ENCODE measurements around the gene TEP1.
"Not testable (repeated sequence)": the region's sequence is repeated elsewhere in the genome, so short reads cannot be mapped to it uniquely, and the experiment has no call there.

Gene TEP1

DNA sequence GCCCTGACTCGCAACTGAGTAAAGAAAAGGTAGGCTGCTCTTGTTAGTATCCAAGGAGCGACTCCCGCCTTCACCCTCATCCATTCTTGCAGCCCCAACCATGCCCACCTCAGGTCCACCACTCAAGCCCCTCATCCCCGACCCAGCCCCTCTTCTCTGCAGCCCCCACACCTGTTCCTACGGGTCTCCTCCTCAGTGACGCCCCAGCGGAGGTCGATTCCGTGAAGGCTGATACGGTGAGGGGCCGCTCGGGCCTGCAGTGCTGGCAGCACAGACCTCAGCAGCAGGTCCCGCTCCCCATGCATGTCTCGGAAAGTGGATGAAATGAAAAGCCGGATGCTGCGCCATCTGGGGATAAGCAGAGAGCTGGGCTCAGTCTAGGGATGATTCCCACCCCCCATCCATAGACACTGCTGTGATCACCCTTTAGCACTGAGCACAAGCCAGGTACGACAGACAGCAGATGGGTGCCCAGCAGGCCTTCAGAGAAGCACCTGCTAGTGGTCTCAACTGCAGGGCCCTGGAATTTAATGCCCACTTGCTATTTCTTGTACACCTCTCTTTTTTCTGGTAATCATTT is 26.9 kb downstream of the TEP1 start:
- DNase-seq, result no peak

DNA sequence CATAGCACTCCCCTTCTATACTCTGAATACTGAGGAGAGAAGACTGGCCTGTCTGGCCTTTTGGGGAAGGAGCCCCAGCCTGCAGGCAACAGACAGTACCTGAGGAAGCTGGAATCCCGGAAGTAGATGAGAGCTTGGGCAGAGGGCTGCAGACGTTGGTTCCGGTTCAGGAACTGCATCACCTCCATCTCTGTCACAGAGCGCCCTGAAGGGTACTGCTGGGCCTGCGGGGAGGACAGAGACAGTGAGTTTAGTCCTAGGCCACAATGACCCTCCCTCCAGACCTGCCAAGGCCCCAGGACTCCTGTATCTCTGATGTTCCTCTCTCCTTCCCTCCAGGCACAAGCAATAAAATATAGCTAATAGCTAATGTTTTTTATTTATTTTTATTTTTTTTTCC is 28.4 kb downstream of the TEP1 start:
- no peak for DNase-seq

DNA sequence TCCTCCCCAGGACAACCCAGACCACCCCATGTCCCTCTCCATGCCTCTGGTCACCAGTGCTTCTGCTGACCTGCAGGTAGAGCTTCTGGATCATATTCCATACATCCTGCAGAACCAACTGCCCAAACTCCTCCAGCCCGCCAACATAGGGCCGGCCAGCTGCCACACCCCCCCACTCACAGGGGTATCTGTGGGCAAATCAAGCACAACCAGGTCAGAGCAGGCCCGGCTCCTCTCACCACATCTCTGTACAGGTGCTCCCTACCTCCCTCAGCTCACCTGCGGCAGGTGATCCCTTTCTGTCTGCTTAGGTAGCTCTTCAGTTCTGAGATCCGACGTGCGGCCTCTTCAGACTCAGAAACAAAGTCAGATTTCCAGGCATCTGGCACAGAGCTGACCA is 29.0 kb downstream of the TEP1 start:
- no peak for DNase-seq

DNA sequence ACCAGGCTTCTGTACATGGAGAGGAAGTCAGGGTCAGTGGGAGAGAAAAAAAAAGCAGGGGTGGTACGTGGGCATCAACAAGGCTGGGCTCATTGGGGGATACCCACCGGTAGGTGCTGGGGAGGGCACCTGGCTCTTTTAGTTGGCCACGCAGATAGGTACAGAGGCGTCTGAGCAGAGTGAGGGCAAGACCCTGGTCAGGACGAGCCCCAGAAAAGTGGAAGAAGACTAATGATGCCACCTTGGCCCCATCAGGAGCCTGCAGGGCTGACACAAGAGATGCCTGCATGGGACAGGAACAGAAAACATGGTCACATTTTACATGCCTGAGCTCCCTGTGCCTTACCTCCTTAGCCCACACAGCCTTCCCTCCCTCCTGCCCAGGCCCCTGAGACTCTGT is 29.7 kb downstream of the TEP1 start:
- no peak for DNase-seq

DNA sequence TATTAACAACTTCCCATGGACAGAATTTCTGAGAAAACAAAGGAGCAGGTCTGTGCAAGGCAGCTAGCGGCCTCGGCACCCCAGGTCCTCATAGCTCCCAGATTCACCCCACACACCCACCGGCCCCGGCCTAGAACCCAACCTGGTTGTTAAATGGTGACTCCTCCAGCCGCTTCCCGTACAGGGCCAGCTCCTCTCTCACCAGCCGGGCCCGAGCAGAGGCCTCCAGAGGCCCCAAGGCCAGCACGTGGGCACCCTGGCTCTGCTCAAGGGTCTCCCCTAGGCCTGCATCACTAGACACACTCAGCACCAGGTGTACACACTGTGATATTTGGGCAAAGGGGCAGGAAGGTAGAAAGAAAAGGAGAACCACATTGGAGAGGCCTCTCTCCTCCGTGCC is 30.3 kb downstream of the TEP1 start:
- DNase-seq, result no peak

DNA sequence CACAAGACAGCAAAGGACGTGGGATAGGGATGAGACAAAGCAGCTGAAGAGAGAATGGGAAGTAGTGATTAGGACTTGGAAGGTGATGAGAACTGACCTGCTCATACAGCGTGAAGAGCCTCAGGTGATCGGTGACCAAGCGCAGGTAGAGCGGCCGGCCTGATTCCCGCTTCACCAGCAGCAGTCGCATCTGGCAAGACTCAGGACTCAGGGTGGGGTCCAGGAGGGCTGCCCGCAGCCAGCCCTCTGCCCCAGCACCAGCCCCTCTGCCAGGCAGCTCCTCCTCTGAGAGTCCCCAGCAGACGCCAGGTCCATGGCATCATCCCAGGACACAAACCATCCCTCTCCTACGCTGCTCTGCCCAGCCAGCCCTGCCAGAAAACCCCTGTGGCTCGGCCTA is 30.8 kb downstream of the TEP1 start:
- DNase-seq, result no peak

DNA sequence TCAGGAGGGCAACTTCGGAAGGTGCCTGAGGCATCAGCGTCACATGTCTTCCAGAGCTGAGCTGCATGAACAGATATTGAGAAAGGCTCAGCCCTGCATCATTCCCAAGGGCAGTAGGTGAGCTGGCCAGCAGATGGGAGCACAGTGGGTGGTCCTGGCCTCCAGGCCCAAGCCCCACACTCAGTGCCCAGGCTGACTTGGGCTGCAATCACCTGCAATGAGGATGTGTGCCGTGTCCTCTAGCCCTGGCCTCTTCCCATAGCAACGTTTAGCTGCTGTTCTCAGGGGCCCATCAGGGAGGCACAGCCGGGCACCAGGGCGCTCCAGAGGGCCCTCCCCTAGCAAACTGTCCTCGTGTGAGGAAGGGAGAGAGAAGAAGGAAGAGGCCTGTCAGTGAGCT is 32.0 kb downstream of the TEP1 start:
- DNase-seq, result no peak

DNA sequence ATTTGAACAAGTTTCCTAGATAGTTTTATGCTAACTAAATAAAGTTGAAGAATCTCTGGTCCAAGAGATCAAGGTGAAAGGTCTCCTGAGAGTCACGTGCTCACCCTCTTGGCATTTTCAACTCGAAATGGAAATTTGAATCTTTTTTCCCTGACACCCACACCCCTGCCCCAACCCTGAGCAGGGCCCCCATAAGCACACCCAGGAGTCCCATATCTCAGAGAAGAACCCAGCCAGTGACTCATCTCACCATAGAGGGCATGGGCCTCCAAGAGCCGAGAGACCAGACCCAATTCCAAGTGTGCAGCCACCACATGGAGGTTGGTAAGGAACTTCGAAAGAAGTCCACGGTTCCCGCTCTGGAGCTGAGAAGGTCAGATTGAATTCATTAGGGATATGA is 32.6 kb downstream of the TEP1 start:
- DNase-seq, result no peak

DNA sequence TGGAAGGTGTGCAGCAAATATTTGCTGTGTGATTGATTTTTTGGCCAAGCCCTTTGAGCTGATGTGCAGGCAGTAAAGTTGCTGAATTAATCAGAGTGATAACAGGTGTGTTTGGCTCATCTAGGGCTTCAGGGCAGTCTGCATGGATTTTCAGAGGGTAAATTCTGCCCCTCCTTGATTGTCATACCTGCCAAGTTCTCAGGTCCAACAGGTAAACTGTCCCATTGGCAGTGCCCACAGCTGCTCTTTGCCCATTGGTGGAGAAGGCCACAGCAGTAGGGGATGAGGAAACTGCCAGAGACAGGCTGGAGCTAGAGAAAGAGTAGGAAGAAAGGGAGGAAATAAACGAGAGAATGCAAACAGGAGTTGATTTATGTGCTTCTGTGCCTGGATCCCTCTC is 33.6 kb downstream of the TEP1 start:
- no peak for DNase-seq

DNA sequence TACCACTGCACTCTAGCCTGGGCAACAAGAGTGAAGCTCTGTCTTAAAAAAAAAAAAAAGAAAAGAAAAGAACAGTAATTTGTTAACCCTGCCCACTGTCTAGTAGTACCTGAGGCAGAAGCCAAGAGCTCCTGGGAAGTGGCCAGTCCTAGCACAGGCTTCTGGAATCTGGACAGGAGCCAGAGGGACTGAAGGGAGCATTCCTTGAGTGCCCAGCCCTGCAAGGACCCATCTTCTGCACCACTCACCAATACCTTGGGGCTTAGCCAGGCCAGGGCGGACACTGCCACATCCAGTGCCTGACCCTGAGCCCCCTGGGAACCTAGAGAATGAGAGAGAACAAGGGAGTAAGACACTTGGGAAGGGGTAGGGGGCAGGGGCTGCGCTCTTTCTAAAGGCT is 36.1 kb downstream of the TEP1 start:
- no peak for DNase-seq

DNA sequence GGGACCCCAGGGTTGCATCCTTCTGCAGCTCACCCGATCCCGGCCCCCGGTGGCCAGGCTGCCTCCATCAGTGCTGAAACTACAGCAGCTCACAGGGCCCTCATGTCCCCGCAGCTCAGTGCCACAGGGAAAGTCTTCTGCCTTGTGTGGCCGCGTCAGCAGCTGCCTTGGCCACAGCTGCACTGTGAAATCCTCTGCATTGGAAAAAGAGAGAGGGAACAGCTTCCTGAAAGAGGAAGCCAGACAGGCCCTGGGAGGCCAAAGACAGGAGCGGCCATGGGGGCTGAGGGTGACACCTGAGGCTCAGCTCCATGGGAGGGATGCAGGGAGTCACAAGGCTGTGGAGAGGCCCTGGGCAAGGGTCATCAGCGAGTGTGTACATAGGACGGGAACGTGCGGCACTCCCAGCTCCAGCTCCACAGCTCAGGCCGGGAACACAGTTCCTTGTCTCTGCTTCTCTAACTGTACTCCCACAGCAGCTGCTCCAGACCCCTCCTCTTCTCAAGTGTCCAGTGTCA is 37.2 kb downstream of the TEP1 start:
- DNase-seq, result no peak

DNA sequence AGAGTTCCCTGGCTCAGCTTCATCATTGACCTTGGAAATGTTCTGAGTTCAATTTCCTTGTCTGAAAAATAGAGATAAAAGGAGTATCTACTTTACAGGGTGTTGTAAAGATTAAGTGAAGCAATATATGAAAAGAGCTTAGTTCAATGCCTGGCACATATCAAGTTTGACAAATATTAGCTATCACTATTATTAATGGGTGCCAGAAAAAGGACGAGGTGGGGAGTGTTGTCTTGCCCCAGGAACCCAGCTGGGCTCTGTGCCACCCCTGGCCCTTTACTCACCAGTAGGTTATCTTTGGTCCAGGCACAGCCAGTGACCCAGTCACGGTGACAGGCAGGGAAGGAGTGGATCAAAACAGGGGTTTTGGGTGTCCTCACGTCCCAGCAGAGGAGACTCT is 37.8 kb downstream of the TEP1 start:
- no peak for DNase-seq

DNA sequence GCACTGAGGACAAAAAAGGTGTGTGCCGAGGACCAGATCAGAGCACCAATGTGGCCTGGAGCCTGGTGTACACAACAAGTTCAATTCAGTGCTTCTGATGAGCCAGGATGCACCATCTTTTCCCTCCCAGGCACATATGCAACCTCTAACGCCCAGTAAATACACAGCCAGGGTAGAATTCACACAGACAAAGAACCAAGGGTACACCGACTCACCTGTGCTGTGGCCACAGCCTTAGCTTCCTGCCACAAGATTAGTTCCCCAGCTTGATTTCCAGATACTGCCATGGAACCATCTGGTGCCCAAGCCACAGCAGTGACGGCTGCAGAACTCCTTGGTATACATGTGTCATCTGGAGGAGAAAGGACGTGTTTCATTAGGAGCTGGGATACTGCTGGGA is 40.5 kb downstream of the TEP1 start:
- no peak for DNase-seq

DNA sequence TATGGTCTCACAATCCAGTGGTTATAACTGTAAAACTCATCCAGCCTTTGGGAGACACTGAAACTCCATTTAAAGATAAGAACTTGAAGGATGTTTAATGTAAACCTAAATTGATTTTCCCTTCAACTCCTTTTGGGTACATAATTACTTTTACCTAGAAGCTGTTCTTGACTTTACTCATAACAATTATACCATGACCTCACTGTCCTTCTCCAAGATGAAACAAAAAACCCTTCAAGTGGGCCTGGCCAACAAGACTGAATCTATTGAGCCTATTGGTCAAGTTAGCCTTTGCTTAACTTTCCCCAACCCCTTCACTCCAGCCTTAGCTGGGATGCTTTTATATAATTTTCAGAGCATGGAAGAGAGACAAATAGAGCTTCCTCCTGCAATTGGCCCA is 47.4 kb downstream of the TEP1 start:
- no peak for DNase-seq

DNA sequence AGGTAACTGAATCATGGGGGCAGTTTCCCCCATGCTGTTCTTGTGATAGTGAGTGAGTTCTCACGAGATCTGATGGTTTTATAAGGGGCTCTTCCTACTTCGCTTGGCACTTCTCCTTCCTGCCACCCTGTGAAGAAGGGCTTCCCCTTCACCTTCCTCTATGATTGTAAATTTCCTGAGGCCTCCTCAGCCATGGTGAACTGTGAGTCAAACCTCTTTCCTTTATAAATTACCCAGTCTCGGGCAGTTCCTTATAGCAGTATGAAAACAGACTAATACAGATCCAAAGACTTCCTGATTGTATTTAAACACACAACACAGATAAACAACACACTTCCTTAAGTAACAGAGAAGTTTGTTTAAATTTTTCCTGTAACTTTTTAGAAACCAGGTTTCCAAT is 54.8 kb downstream of the TEP1 start:
- DNase-seq, result not testable (repeated sequence)

DNA sequence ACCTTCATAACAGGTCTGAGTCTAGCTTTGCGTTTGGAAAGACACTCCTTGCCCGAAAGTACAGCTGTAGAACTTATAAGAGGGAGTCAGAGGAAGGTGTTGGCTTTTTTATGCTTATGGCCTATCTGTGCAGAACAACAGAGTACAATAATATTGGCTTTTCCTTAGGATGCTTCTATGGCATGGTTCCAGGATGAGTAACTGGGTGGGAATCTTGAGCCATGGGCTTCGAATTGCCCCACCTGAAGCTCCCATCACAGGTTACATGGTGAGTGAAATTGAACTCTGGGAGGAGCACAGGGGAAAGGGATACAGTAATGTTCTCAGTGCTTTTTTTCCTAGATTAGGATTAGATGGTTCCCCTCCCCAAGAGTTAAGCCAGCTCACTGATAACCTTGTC is 56.9 kb downstream of the TEP1 start:
- no peak for DNase-seq

DNA sequence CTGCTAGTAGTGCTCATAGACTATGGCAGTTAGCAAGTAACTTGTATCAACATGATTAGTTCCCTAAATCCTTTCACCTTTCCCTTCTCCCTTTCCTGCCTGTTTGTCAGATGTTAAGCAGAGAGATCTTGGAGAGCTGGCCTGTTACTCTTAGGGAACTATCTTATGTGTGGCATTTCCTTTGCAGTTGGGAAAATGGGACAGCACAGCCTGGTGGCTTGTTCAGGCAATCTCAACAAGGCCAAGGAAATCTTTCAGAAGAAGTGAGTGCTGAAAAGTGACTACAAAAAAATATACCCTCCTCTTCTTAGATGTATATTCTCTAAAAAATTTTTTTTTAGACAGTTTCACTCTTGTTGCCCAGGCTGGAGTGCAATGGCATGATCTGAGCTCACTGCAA is 62.4 kb downstream of the TEP1 start:
- DNase-seq, result no peak

DNA sequence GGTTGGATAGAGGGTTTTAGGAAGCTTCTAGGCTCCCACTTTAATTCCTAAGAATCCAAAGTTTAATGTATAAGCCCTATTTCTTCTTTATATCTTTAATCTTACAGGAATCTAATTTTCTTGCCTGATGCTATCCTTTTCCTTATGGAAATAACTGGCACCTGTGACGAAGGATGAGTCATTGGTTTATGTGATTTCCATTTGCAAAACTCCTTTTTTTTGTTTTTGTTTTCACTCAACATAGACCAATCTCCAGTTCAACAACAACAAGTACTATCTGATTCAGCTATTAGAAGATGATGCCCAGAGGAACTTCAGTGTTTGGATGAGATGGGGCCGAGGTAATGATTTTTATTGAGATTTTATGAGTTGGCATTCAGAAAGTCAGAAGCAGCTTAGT is 63.0 kb downstream of the TEP1 start:
- no peak for DNase-seq

DNA sequence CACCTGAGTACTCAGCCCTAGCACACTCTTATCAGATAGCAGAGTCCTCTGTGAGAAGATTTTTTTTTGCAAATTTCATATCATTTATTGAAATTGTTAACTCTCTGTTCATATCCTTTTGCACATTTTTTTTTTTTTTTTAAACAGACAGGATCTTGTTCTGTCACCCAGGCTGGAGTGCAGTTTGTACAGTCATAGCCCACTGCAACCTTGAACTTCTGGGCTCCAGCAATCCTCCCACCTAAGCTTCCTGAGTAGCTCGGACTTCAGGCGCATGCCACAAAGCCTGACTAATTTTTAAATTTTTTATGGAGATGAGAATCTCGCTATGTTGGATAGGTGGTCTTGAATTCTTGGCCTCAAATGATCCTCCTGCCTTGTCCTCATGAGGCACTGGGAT is 65.6 kb downstream of the TEP1 start:
- no peak for DNase-seq

DNA sequence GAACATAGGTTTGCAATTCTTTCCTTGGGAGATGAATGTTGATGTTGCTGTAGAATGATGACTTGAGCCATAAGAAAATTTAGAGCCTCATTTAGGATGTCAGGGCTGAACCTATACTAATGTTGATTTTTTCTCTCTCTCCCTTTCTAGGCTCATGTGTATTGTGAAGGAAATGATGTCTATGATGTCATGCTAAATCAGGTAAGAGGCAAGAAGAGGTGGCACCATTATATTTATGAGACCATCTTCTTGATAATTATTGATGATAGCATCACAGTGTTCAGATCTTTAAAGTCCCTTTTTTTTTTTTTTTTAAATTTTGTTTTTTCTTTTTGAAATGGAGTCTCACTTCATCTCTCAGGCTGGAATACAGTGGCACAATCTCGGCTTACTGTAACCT is 66.6 kb downstream of the TEP1 start:
- no peak for DNase-seq

DNA sequence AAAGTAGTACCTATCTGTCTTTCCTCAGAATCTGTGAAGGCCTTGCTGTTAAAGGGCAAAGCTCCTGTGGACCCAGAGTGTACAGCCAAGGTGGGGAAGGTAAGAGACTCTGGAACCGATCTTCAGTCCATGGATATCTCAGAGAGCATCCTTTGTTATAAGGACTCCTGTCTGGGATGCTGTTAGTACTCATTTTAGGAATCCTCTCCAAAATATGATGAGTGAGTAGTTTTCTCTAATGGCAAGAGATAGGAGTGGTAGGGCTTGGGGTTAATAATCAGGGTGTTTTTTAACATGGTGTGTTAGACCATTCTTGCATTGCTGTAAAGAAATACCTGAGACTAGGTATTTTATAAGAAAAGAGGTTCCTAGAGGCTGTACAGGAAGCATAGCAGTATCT is 67.9 kb downstream of the TEP1 start:
- DNase-seq, result no peak

DNA sequence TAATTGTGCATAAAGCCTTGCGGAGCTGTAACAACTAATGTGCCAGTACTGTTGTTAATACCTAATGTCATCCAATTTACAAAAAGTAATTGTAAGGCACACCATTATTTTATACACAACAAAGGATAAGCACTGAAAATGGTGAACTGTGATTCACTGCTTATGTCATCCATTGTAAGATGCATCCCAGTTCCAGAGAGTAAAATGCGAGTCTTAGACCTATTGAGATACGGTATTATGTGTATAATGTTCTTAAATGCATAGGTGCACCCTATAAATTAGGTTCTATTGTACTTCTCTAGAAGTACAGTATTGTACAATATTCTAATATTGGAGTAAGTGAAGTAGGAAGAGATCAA is 69.5 kb downstream of the TEP1 start:
- DNase-seq, result no peak

DNA sequence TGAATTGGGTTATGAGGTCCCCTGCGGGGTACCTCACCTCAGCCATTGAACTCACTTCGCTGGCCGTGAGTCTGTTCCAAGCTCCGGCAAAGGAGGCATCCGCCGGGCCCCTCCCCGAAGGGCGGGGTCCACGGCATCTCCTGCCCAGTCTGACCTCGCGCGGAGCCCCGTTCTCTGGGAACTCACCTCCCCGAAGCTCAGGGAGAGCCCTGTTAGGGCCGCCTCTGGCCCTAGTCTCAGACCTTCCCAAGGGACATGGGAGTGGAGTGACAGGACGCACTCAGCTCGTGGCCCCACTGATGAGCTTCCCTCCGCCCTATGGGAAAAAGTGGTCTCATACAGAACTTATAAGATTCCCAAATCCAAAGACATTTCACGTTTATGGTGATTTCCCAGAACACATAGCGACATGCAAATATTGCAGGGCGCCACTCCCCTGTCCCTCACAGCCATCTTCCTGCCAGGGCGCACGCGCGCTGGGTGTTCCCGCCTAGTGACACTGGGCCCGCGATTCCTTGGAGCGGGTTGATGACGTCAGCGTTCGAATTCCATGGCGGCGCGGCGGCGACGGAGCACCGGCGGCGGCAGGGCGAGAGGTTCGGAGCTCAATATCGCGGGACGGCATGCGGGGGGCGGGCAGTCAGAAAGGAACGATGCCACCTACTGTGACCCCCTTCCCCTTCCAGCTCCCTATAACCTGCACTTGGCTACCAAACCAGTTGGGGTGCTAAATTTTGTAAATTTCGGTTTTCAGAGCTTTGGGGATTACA is 70.0 kb downstream of the TEP1 start, which contains the start of gene PARP2:
Gene PARP2 (plus strand): TSS at position 544 of the 770 bp plus-strand sequence. CDS start 7 bp downstream, at position 551.
- peak; percentile 88 for DNase-seq

DNA sequence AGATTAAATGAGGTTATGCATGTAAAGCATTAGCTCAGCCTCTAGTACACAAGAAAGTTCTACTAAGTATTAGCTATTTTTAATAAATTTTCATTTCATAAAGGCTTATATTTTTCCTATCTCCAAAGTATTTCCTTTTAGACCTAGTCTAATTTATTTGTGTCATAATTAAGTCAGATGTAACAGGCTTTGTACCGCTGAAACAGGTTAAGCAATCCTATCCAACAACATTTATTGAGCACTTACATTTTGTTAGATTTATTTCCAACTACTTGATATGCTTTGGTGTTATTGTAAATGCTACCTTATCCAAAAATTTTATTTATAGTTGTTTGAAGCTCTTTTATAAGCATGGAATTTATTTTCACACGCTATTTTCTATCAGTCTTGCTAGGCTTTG is 71.7 kb downstream of the TEP1 start:
- DNase-seq, result no peak

DNA sequence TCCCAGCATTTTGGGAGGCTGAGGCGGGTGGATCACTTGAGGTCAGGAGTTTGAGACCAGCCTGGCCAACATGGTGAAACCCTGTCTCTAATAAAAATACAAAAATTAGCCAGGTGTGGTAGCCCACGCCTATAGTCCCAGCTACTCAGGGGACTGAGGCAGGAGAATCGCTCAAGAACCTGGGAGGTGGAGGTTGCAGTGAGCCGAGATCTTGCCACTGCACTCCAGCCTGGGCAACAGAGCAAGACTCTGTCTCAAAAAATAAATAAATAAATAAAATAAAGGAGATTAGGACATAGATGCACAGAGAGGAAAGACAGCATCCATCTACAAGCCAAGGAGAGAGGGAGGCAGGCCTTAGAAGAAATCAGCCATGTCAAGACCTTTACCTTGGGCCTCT is 72.3 kb downstream of the TEP1 start:
- not testable (repeated sequence) for DNase-seq

Data from CD4-positive, alpha-beta T cell treated with Interleukin-6 for 4 hours (primary cell).